ENCODE data around the gene FAM20B. TPM values are rescaled to one million over a fixed set of nuclear protein-coding genes. Genes with fewer than 3 reads are reported as not detected.

Gene FAM20B
- total and polyA plus RNA-seq, 2 of the 13 experiments (the other 11 are each of a cell fraction or from before 2014, with no cell fraction given) = 13.8 to 26.9 TPM

DNA sequence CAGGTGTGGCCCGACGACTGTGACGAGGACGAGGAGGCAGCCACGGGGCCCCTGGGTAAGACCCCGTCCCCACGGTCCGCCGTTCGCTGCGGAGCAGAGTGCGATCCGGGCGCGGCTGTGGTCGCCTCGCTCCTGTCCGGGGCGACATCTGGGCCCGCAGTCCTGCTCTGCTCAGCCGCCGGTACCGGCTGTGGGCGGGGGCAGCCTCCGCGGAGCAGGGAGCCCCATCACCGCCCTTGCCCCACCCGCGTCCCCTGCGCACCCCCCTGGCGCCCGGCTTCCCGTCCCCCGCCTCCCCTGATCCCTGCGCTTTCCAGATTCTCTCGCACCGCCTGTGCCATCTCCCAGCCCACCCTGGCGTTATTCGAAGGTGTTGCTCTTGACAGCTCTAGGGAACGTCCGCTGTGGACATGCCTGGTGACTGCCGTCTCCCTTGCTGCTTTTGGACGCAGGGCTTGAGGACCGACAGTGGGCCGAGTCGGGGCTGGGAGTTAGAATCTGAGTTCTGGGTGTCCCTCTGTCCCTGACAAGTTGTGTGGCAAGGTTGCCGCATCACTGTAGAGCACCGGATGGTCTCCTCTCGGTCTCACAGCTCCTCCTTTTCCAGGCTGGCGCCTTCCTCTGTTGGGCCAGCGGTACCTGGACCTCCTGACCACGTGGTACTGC is 56.8 kb downstream of the FAM20B start (continued):
- TF ChIP-seq, protein P1, sequence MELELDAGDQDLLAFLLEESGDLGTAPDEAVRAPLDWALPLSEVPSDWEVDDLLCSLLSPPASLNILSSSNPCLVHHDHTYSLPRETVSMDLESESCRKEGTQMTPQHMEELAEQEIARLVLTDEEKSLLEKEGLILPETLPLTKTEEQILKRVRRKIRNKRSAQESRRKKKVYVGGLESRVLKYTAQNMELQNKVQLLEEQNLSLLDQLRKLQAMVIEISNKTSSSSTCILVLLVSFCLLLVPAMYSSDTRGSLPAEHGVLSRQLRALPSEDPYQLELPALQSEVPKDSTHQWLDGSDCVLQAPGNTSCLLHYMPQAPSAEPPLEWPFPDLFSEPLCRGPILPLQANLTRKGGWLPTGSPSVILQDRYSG (CRISPR knock-in tag; IDR thresholded peaks at IDR 0.05) = no peak
- 0 out of 2 replicates have a peak, but pooled peaks have one; percentile 26 for TF ChIP-seq HOXA9 (CRISPR knock-in tag; IDR thresholded peaks at IDR 0.05; ENCODE audit: borderline replicate concordance)
- TF ChIP-seq TEAD3 (CRISPR knock-in tag; optimal IDR thresholded peaks at IDR 0.05; ENCODE audit: borderline replicate concordance) = no peak
- TF ChIP-seq TOPORS (CRISPR knock-in tag; IDR thresholded peaks at IDR 0.05) = 0 out of 2 replicates have a peak, but pooled peaks have one; percentile 7
- TF ChIP-seq, protein P2, sequence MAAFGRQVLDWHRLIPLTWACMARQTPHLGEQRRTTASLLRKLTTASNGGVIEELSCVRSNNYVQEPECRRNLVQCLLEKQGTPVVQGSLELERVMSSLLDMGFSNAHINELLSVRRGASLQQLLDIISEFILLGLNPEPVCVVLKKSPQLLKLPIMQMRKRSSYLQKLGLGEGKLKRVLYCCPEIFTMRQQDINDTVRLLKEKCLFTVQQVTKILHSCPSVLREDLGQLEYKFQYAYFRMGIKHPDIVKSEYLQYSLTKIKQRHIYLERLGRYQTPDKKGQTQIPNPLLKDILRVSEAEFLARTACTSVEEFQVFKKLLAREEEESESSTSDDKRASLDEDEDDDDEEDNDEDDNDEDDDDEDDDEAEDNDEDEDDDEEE (CRISPR knock-in tag; IDR thresholded peaks at IDR 0.05) = no peak
- TF ChIP-seq ZNF337 (CRISPR knock-in tag; IDR thresholded peaks at IDR 0.05; ENCODE audit: borderline replicate concordance, low read depth) = peak; percentile 39; the same call in 1 of the 2 replicates
- TF ChIP-seq, protein P3, sequence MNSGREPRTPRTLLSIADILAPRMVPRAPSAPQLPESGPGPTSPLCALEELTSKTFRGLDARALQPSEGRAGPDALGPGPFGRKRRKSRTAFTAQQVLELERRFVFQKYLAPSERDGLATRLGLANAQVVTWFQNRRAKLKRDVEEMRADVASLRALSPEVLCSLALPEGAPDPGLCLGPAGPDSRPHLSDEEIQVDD (CRISPR knock-in tag; IDR thresholded peaks at IDR 0.05; ENCODE audit: borderline replicate concordance) = 0 out of 2 replicates have a peak, but pooled peaks have one; percentile 56
- TF ChIP-seq MEF2D (CRISPR knock-in tag; IDR thresholded peaks at IDR 0.05) = peak; percentile 75
- TF ChIP-seq NR1H2 (CRISPR knock-in tag; IDR thresholded peaks at IDR 0.05; ENCODE audit: borderline replicate concordance, low read depth) = no peak
- TF ChIP-seq ZNF773 (CRISPR knock-in tag; IDR thresholded peaks at IDR 0.05; ENCODE audit: borderline replicate concordance) = no peak
- TF ChIP-seq ATF7 (IDR thresholded peaks at IDR 0.05) = no peak
- TF ChIP-seq ATF7 (CRISPR knock-in tag; IDR thresholded peaks at IDR 0.05) = 0 out of 2 replicates have a peak, but pooled peaks have one; percentile 28
- TF ChIP-seq ZNF484 (CRISPR knock-in tag; IDR thresholded peaks at IDR 0.05; ENCODE audit: borderline replicate concordance, low read depth) = no peak
- no peak for TF ChIP-seq ZNF839 (CRISPR knock-in tag; IDR thresholded peaks at IDR 0.05; ENCODE audit: borderline replicate concordance)
- TF ChIP-seq MYC (CRISPR knock-in tag; IDR thresholded peaks at IDR 0.05; ENCODE audit: borderline replicate concordance) = peak; percentile 76; the same call in 1 of the 2 replicates
- TF ChIP-seq, protein P4, sequence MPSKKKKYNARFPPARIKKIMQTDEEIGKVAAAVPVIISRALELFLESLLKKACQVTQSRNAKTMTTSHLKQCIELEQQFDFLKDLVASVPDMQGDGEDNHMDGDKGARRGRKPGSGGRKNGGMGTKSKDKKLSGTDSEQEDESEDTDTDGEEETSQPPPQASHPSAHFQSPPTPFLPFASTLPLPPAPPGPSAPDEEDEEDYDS (CRISPR knock-in tag; IDR thresholded peaks at IDR 0.05) = 0 out of 2 replicates have a peak, but pooled peaks have one; percentile 9
- TF ChIP-seq, protein P5, sequence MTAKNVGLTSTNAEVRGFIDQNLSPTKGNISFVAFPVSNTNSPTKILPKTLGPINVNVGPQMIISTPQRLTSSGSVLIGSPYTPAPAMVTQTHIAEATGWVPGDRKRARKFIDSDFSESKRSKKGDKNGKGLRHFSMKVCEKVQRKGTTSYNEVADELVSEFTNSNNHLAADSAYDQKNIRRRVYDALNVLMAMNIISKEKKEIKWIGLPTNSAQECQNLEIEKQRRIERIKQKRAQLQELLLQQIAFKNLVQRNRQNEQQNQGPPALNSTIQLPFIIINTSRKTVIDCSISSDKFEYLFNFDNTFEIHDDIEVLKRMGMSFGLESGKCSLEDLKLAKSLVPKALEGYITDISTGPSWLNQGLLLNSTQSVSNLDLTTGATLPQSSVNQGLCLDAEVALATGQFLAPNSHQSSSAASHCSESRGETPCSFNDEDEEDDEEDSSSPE (CRISPR knock-in tag; IDR thresholded peaks at IDR 0.05) = 0 out of 2 replicates have a peak, but pooled peaks have one; percentile 22
- TF ChIP-seq, protein P6, sequence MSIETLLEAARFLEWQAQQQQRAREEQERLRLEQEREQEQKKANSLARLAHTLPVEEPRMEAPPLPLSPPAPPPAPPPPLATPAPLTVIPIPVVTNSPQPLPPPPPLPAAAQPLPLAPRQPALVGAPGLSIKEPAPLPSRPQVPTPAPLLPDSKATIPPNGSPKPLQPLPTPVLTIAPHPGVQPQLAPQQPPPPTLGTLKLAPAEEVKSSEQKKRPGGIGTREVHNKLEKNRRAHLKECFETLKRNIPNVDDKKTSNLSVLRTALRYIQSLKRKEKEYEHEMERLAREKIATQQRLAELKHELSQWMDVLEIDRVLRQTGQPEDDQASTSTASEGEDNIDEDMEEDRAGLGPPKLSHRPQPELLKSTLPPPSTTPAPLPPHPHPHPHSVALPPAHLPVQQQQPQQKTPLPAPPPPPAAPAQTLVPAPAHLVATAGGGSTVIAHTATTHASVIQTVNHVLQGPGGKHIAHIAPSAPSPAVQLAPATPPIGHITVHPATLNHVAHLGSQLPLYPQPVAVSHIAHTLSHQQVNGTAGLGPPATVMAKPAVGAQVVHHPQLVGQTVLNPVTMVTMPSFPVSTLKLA (IDR thresholded peaks at IDR 0.05) = peak; percentile 10; the same call in 1 of the 2 replicates
- peak; percentile 70; the same call in 1 of the 2 replicates for TF ChIP-seq ZNF816 (CRISPR knock-in tag; IDR thresholded peaks at IDR 0.05; ENCODE audit: borderline replicate concordance)
- TF ChIP-seq, protein P7, sequence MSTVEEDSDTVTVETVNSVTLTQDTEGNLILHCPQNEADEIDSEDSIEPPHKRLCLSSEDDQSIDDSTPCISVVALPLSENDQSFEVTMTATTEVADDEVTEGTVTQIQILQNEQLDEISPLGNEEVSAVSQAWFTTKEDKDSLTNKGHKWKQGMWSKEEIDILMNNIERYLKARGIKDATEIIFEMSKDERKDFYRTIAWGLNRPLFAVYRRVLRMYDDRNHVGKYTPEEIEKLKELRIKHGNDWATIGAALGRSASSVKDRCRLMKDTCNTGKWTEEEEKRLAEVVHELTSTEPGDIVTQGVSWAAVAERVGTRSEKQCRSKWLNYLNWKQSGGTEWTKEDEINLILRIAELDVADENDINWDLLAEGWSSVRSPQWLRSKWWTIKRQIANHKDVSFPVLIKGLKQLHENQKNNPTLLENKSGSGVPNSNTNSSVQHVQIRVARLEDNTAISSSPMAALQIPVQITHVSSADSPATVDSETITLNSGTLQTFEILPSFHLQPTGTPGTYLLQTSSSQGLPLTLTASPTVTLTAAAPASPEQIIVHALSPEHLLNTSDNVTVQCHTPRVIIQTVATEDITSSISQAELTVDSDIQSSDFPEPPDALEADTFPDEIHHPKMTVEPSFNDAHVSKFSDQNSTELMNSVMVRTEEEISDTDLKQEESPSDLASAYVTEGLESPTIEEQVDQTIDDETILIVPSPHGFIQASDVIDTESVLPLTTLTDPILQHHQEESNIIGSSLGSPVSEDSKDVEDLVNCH (CRISPR knock-in tag; IDR thresholded peaks at IDR 0.05) = no peak
- 0 out of 2 replicates have a peak, but pooled peaks have one; percentile 9 for TF ChIP-seq ZNF124 (CRISPR knock-in tag; IDR thresholded peaks at IDR 0.05)
